Fibroblast of skin of right biceps (primary cell): ENCODE measurements around the gene OTUB2.
A peak's percentile ranks its signal among the peaks of the same experiment; 100 is the strongest.

Experiments used
- DNase-seq: peaks from one replicate; pipeline ENCODE4 v3.0.0-alpha.2; 2013

Gene OTUB2

DNA sequence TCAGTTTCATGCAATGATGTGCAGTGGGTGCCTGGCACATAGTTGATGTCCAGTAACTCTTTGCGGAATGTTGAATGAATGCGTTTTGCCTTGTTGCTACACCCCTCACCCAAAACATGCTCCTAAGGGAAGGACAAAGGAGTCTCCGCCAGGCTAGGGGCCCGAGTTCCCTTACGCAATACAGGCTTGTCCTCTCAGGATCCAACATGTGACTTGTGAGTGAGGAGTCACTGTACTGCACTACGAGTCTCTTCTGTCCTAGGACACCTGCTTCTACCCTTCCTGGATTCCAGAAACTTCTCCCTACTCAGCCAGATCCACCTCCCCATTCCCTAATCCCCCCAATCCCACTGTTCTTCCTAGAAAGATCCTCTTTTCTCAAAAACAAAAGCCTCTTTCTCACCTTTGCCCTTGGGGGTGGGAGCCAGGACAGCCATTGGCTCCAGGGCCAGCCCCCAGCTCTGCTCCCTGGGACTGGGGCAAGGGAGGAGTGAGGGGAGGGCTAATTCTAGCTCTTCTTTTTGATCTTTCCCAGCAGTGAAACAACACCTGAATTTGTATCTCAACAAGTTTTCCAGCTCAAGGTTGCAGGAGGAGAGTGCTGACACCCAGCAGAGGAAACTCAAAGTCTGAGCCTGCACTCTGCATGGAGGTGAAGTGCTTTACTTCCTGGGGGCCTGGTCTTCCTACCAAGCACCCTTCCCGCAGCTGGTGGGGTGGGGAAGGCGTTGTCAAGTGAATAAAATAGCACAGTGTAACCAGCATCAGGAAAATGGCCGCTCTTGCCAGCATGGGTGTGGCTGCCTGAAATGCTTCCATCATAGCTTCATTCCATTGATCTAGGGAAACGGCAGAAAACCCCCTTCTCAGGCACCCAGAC lies 3.4 kb upstream of the OTUB2 start:
- no peak for DNase-seq

GRCh38 chr14:94024549-94024948 lies 1.6 kb upstream of the OTUB2 start:
- no peak for DNase-seq

- DNase-seq: peak; percentile 20
Observed at GRCh38 chr14:94025720-94026119, 420 bp upstream of the OTUB2 start.

DNA sequence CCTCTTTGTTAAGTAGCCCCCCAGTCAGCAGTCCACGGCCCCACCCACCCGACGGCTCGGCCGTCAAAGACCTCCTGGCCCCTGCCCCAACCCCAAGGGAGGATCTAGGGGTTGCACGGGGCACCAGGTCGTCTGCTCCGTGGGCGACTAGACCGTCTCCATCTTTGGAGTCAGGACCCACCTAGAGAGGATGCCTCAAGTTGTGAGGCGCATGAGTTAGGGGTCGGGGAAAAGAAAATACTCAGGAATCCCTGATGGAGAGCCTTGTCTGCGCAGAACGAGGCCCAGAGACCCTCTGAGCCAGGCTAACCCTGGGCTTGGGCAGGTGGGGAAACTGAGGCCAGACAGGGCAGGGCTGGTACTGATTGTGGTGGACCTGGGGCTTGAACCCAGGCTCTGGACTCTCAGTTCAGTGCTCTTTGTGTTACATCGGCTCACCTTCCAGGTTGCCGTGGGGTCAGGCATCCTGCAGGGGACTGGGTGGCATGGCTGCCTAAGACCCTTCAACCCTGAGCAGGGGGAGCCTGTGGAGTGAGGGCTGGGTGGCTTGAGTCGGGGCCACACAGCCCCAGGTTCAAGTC lies 839 bp downstream of the OTUB2 start:
- no peak for DNase-seq

DNA sequence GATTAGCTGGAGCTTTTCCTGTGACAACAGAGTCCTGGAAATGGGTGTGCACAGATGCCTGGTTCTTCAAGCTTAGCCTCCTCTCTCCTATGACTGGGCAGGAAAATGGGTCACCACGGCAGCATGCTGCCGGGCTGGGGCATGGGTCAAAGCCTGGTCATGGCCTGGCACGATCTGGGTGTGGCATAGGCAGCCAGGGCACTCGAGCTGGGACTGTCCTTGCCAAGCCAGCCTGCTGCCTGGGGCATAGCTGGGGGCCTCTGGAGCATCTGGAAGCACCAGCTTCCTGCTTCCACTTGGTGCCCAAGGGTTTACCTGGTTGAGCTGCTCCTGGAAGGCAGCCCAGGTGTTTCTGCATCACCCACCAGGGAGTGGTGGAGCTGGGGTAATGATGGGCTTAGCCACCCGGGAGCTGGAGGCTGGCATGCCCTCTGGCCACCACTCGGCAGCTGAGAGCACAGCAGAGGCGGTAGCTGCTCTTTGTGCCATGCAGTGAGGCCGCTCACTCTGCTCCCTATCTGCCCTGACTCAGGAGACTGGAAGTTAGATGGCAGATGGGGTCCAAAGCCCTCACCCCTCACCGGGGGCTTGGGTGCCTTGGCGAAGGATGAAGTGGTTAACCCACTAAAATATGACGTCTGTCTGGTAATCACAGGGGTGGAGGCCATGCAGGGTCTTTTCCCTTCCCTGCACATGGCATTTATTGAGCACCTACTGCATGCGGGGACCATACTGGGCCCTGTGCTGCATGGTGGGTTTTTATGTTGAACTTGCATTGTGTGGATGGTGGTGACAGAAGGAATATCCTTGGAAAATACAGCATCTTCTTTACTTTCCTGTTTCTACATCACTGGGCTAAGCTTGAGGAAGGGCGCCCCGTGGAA lies 1.7 kb downstream of the OTUB2 start:
- DNase-seq: no peak

- peak; percentile 18 for DNase-seq
Observed at GRCh38 chr14:94028450-94028826, 2.3 kb downstream of the OTUB2 start.

GRCh38 chr14:94029265-94029664 lies 3.1 kb downstream of the OTUB2 start:
- no peak for DNase-seq

GRCh38 chr14:94029671-94030203 lies 3.6 kb downstream of the OTUB2 start:
- no peak for DNase-seq

DNA sequence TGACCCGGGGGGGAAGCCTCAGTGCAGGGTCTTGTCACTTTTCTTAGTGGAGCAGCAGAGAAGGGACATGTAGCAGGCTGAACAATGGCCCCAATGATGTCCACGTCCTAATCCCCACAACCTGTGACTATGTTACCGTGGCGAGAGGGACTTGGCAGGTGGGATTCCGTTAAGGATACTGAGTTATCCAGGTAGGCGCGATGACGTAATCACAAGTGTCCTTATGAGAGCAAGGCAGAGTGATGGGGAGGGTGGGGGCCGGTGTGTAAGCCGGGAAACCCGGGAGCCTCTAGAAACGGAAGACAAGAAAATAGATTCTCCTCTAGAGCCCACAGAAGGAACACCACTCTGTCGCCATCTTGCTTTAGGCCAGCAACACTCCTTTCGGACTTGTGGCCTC lies 4.4 kb downstream of the OTUB2 start:
- no peak for DNase-seq

DNA sequence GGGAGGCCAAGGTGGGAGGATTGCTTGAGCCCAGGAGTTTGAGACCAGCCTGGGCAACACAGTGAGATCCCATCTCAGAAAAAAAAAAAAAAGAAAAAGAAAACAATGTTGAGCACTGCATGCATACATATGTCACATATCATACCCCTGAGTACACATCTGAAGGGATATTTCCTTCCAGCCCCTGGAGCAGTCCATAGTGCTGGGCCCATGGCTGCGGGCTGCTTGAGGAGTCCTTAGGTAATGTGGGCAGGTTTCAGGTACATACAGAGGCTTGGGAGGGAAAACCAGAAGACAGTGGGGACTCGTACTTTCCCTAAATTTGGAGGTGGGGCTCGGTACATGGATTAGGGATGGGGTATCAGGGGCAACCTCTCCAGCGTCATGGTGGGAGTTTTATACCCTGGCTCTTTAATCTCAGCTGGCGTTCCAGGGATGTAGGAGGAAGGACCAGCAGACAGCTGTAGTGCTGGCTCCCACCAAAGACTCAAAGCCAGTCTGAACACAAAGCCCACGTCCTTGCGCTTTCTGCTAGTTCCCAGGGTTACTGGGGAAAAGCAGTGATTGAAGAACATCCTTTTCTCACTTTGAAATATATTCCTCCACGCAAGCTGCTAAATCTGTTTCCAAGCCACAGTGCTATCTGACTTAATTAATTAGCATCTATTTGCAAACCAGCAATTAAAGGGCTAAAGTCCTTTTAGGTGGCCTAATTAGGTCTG lies 5.2 kb downstream of the OTUB2 start:
- DNase-seq: no peak

DNA sequence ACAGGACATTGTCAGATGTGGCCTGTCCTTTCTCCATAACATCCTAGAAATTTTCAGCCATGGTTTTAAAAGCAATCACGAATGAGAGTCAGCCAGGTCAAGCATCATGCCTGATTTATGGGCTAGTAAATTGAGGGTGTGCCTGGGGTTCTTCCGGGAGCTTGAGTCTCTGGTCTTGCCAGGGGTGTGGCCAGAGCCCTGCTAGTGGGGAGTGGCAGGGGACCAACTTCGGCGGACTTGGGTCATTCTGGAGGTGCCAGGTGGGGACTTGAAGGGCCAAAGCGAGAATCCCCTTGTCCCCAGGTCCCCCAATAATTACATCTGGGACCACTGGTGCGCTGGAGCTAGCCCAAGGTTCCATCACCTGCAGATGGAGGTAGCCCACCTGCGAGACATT lies 5.7 kb downstream of the OTUB2 start:
- no peak for DNase-seq

DNA sequence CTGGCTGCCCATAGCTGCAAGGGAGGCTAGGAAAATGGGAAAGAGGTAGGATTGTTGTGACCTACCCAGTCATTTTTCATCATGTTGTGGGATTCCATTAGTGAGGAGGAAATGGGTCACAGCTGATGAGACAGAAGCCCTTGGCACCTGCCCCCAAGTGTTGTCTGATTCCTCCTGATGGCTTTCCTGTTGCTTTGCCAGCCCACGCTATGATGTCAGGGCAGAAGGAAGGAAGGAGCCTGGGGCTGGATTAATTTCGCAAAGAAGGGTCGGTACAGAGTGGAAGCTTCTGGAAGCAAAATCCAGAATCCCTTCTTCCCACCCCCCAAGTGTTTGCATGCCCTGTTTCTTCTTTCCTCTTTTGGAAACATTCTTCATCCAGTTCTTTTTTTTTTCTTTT lies 8.7 kb downstream of the OTUB2 start:
- DNase-seq: no peak

- peak; percentile 65 for DNase-seq
Observed at GRCh38 chr14:94036313-94037167, 10.4 kb downstream of the OTUB2 start.

- DNase-seq: no peak
Observed at GRCh38 chr14:94037954-94038353, 11.8 kb downstream of the OTUB2 start.

- DNase-seq: no peak
Observed at GRCh38 chr14:94038510-94038909, 12.4 kb downstream of the OTUB2 start.

GRCh38 chr14:94038921-94039629 lies 12.9 kb downstream of the OTUB2 start:
- DNase-seq: no peak

DNA sequence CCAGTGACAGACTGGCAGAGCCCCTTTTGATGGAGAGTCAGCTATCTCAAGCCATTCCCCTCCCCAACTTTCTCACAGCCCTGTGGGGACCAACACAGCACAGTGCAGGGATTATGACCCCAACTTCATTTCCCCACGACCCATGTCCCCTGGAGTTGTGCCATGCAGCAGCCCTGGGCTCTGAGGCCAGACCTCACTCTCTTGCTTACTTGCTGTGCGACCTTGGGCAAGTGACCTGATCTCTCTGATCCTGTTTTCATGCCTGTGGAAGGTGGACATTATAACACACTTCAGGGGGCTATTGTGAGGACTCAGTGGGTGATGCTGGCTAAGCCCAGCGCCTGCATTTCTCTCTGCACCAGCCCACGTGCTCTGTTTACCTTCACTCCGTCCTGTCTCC lies 14.1 kb downstream of the OTUB2 start:
- DNase-seq: no peak

- DNase-seq: no peak
Observed at GRCh38 chr14:94040796-94041195, 14.7 kb downstream of the OTUB2 start.

DNA sequence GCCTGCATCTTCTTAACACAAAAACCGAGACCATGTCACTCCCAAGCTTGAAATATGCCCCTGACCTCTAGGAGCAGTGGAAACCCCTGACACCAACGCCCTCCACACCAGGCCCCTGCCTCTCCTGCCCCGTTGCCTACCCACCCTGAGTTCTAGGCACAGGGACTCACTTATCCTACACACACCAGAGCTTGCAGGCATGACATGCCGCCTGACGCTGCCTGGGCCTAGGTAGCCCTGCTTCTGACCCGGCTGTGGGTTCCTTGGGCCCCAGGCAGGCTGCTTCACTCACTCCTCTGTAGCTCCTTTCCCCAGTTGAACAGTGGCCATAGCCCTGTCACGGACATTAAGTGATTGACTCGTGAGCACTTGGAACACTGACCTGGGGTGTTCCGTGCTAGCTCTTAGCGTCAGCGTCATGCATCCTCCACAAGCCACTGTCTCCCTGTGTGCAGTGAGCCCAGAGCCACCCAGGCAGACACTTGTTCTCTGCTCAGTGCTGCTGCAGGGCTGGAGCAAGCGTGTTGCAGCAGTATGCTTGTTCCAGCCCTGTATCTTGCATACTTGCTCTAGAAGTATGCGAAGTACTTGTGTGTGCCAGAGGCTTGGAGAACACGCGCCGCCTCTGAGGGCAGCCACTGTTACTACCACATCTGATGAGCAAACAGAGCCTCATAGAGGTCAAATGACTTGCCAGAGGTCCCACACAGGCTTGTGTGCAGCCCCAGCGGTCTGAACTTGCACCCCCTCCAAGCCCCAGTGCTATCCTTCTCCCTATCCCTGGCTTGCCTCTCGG lies 15.6 kb downstream of the OTUB2 start:
- peak; percentile 11 for DNase-seq

DNA sequence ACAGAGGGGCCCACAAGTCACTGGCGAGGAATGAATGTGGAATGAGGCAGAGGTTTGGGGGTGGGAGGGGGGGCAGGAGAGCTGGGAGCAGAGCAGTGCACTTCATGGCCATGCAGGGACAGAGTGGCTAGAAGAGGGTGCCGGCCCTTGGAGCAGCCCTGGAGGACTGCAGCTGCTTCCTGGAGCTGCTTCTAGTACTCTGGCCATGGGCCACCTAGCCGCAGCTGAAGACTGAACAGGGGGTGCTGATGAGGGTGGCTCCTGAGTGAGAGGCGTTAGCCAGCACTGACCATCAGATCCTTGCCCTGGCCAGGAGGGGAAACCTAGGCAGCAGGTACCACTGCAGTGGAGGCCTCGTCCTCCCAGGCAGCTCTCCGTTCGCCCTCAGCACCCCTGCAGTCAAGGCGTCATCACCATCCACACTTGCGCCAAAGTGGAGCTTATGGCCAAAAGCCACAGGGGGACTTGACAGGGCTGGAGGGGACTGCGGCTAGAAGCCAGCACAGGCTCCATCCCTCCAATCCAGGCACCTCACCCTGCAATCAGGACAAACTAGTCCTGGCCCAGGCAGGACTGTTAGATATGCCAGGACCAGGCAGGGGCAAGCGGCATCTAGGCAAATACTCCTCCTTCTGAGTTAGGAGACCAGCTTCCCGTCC lies 16.4 kb downstream of the OTUB2 start:
- DNase-seq: no peak
